IMR-90 (cell line): ENCODE results near the gene ADAMTS12. TPM values are rescaled to one million over a fixed set of nuclear protein-coding genes. Genes with fewer than 3 reads are reported as not detected.

Experiments
- ATAC-seq: fragments of 200-7000 bp; cut with Tn5 transposase; 2 replicates; pipeline ENCODE4 v1.9.1; 2020; ENCODE audit warnings: low read depth, mild to moderate bottlenecking, moderate library complexity
- BruUV-seq: library from RNA; stranded (reverse); fragments of 400-500 nt; replicated peaks from 2 replicates; lab custom pipeline; 2021; lab: Mats Ljungman, UMichigan
- CTCF ChIA-PET: fragments of 300-600 bp; formaldehyde crosslinking; extraction: SDS; loops from one replicate; lab custom pipeline; 2021; ENCODE audit warnings: antibody characterized with exemption; lab: Yijun Ruan, JAX
- POLR2A ChIA-PET: fragments of 300-600 bp; sonication (Branson Sonifier 250); formaldehyde crosslinking; loops from one replicate; lab custom pipeline; 2022; ENCODE audit warnings: antibody characterized with exemption; ENCODE audit not compliant: unreplicated experiment; lab: Charles Lee
- DNase-seq: peaks from one replicate; pipeline ENCODE4 v3.0.0; 2013
- H2AFZ ChIP-seq: replicated peaks from 2 replicates; pipeline ENCODE3; 2013; ENCODE audit warnings: low read length, mild to moderate bottlenecking; ENCODE audit not compliant: poor library complexity
- H2AK5ac ChIP-seq: 2 replicates; pipeline ENCODE4 v1.6.1; 2013; ENCODE audit warnings: low read depth, low read length, inconsistent platforms
- H2AK9ac ChIP-seq: replicated peaks from 2 replicates; pipeline ENCODE3; 2013; ENCODE audit warnings: mild to moderate bottlenecking, low read depth, low read length, moderate library complexity; ENCODE audit not compliant: poor library complexity
- H2BK120ac ChIP-seq: 2 replicates; pipeline ENCODE4 v1.6.1; 2013; ENCODE audit warnings: low read depth, low read length, inconsistent platforms
- H2BK15ac ChIP-seq: 3 replicates; pipeline ENCODE4 v1.6.1; 2013; ENCODE audit warnings: low read depth, low read length, inconsistent platforms
- H2BK20ac ChIP-seq: 2 replicates; pipeline ENCODE4 v1.6.1; 2013; ENCODE audit warnings: low read depth, mild to moderate bottlenecking, inconsistent platforms, low read length, moderate library complexity
- H2BK5ac ChIP-seq: 2 replicates; pipeline ENCODE4 v1.6.1; 2013; ENCODE audit warnings: mild to moderate bottlenecking, low read depth, low read length, inconsistent platforms; ENCODE audit not compliant: poor library complexity, severe bottlenecking
- H3K14ac ChIP-seq: replicated peaks from 2 replicates; pipeline ENCODE4 v1.6.1; 2013; ENCODE audit warnings: low read depth, low read length, inconsistent platforms
- H3K18ac ChIP-seq: 2 replicates; pipeline ENCODE4 v1.6.1; 2013; ENCODE audit warnings: low read depth, low read length, control low read depth
- H3K23ac ChIP-seq: 2 replicates; pipeline ENCODE4 v1.6.1; 2013; ENCODE audit warnings: low read depth, low read length, inconsistent platforms
- H3K27ac ChIP-seq: 2 replicates; pipeline ENCODE4 v1.5.1; 2013; ENCODE audit warnings: mild to moderate bottlenecking, control low read depth, low read length; ENCODE audit not compliant: insufficient read depth
- H3K27me3 ChIP-seq: 2 replicates; pipeline ENCODE4 v1.6.1; 2013; ENCODE audit warnings: low read length; ENCODE audit not compliant: control insufficient read depth, insufficient read depth
- H3K36me3 ChIP-seq: 2 replicates; pipeline ENCODE4 v1.6.1; 2013; ENCODE audit warnings: low read length, mixed read lengths; ENCODE audit not compliant: control insufficient read depth, insufficient read depth
- H3K4ac ChIP-seq: 2 replicates; pipeline ENCODE4 v1.6.1; 2013; ENCODE audit warnings: low read depth, low read length, inconsistent platforms
- H3K4me1 ChIP-seq: 2 replicates; pipeline ENCODE4 v1.6.1; 2013; ENCODE audit warnings: low read length, mixed read lengths; ENCODE audit not compliant: control insufficient read depth, insufficient read depth
- H3K4me2 ChIP-seq: 2 replicates; pipeline ENCODE4 v1.6.1; 2013; ENCODE audit warnings: low read depth, mild to moderate bottlenecking, control low read depth, low read length, moderate library complexity
- H3K4me3 ChIP-seq: 2 replicates; pipeline ENCODE4 v1.5.1; 2013; ENCODE audit warnings: low read depth, mild to moderate bottlenecking, control low read depth, low read length, moderate library complexity; ENCODE audit not compliant: insufficient read depth
- H3K56ac ChIP-seq: 2 replicates; pipeline ENCODE4 v1.6.1; 2013; ENCODE audit warnings: low read length, inconsistent platforms; ENCODE audit not compliant: insufficient read depth; ENCODE audit errors: extremely low read depth
- H3K79me1 ChIP-seq, 2 experiments: 2 replicates each; pipeline ENCODE4 v1.6.1; 2013; ENCODE audit warnings: low read length in 2 of 2, inconsistent platforms in 1 of 2, low read depth in 1 of 2
- H3K9ac ChIP-seq: 2 replicates; pipeline ENCODE4 v1.6.1; 2013; ENCODE audit warnings: low read depth, low read length, control low read depth
- H3K9me1 ChIP-seq: 2 replicates; pipeline ENCODE4 v1.6.1; 2013; ENCODE audit warnings: low read length, inconsistent platforms; ENCODE audit not compliant: insufficient read depth
- H3K9me3 ChIP-seq: 2 replicates; pipeline ENCODE4 v1.6.1; 2013; ENCODE audit warnings: low read length; ENCODE audit not compliant: control insufficient read depth, insufficient read depth
- H4K20me1 ChIP-seq: 2 replicates; pipeline ENCODE4 v1.6.1; 2013; ENCODE audit warnings: low read length, inconsistent platforms; ENCODE audit not compliant: insufficient read depth
- H4K5ac ChIP-seq: 2 replicates; pipeline ENCODE4 v1.6.1; 2013; ENCODE audit warnings: mild to moderate bottlenecking, low read depth, low read length, control low read depth
- H4K8ac ChIP-seq, 2 experiments: 2 replicates each; pipeline ENCODE4 v1.6.1; 2013; ENCODE audit warnings: low read depth in 2 of 2, low read length in 2 of 2, control low read depth in 1 of 2, inconsistent platforms in 1 of 2
- H4K91ac ChIP-seq: 2 replicates; pipeline ENCODE4 v1.6.1; 2013; ENCODE audit warnings: low read depth, low read length, inconsistent platforms; ENCODE audit not compliant: insufficient read depth
- CEBPB ChIP-seq: IDR thresholded peaks from 2 replicates; pipeline ENCODE4 v1.6.1; 2012; ENCODE audit warnings: low read depth, low read length, improper control_type of control experiment
- CHD1 ChIP-seq: IDR thresholded peaks from 2 replicates; pipeline ENCODE4 v1.6.1; 2012; ENCODE audit warnings: low read depth, low read length, improper control_type of control experiment
- ELK1 ChIP-seq: fragments of 150-350 bp; IDR thresholded peaks from 2 replicates; pipeline ENCODE4 v1.6.1; 2016; ENCODE audit warnings: low read depth, mild to moderate bottlenecking, low read length, moderate library complexity, borderline replicate concordance
- FOS ChIP-seq: fragments of 150-350 bp; IDR thresholded peaks from 2 replicates; pipeline ENCODE4 v1.6.1; 2016; ENCODE audit warnings: low read depth, low read length
- MAFK ChIP-seq: IDR thresholded peaks from 2 replicates; pipeline ENCODE4 v1.6.1; 2012; ENCODE audit warnings: low read depth, low read length, improper control_type of control experiment
- MAZ ChIP-seq: IDR thresholded peaks from 2 replicates; pipeline ENCODE4 v1.6.1; 2012; ENCODE audit warnings: low read depth, mild to moderate bottlenecking, low read length, improper control_type of control experiment, moderate library complexity, borderline replicate concordance
- MXI1 ChIP-seq: IDR thresholded peaks from 2 replicates; pipeline ENCODE4 v1.6.1; 2012; ENCODE audit warnings: low read depth, mild to moderate bottlenecking, low read length, moderate library complexity, borderline replicate concordance
- NFE2L2 ChIP-seq: fragments of 150-350 bp; IDR thresholded peaks from 2 replicates; pipeline ENCODE4 v1.6.1; 2016; ENCODE audit warnings: low read depth, mild to moderate bottlenecking, low read length
- POLR2A ChIP-seq: IDR thresholded peaks from 2 replicates; pipeline ENCODE4 v1.6.1; 2012; ENCODE audit warnings: mild to moderate bottlenecking, low read depth, low read length
- RAD21 ChIP-seq: IDR thresholded peaks from 2 replicates; pipeline ENCODE4 v1.6.1; 2012; ENCODE audit warnings: low read length, improper control_type of control experiment
- RCOR1 ChIP-seq: IDR thresholded peaks from 2 replicates; pipeline ENCODE4 v1.6.1; 2012; ENCODE audit warnings: mild to moderate bottlenecking, low read length, improper control_type of control experiment; ENCODE audit not compliant: insufficient replicate concordance
- RFX5 ChIP-seq: IDR thresholded peaks from 2 replicates; pipeline ENCODE4 v1.8.0; 2012; ENCODE audit warnings: low read depth, mild to moderate bottlenecking, low read length, moderate library complexity
- SMC3 ChIP-seq: fragments of 150-350 bp; IDR thresholded peaks from 2 replicates; pipeline ENCODE4 v1.6.1; 2016; ENCODE audit warnings: low read depth, mild to moderate bottlenecking, antibody characterized with exemption, low read length, moderate library complexity
- USF2 ChIP-seq: fragments of 150-350 bp; IDR thresholded peaks from 2 replicates; pipeline ENCODE4 v1.6.1; 2017; ENCODE audit warnings: mild to moderate bottlenecking, antibody characterized with exemption, low read length, low read depth
- whole genome bisulfite sequencing, 2 experiments: methylation state at CpG; one replicate each; pipeline versions ENCODE4 v1.1.5 to v1.1.7; 2013; ENCODE audit warnings: missing lambda C conversion rate in 2 of 2; ENCODE audit not compliant: insufficient read length in 1 of 2; ENCODE audit errors: extremely low coverage in 2 of 2; 5-methylcytosine and 5-hydroxymethylcytosine counted together
- dilution Hi-C: fragments of 300-500 bp; cut with HindIII; formaldehyde crosslinking; loops from one replicate; pipeline ENCODE4 v1.14.3; 2018; ENCODE audit warnings: low sequenced_read_pairs; ENCODE audit not compliant: unreplicated experiment
- in situ Hi-C: fragments of 300-500 bp; cut with MboI; formaldehyde crosslinking; loops from 3 replicates; pipeline ENCODE4 v1.14.3; 2019; ENCODE audit warnings: low sequenced_read_pairs, inconsistent platforms, mixed read lengths
- intact Hi-C: fragments of 100-400 bp; cut with micrococcal nuclease; formaldehyde crosslinking; loops from 2 replicates; pipeline ENCODE4 v1.10.0; 2022
- polyA plus RNA-seq, 3 experiments: library from polyadenylated mRNA; depleted of rRNA; stranded (reverse); fragments of >200 nt; gene quantifications; 2 replicates each; pipeline ENCODE4 v1.2.3, GENCODE V29; 2012; ENCODE audit warnings: low replicate concordance in 1 of 3
- total RNA-seq: library from RNA; depleted of rRNA; stranded (reverse); fragments of >200 nt; gene quantifications from 2 replicates; pipeline ENCODE4 v1.2.3, GENCODE V29; 2012
- TF ChIP-seq, protein P1 (sequence below): conservative IDR thresholded peaks from 2 replicates; pipeline ENCODE4 v1.5.1; 2012; ENCODE audit warnings: mild to moderate bottlenecking, low read depth, low read length, improper control_type of control experiment

Gene ADAMTS12
- total and polyA plus RNA-seq, 2 of the 4 experiments (the other 2 are of a cell fraction), result 27.3 to 51.3 TPM

DNA sequence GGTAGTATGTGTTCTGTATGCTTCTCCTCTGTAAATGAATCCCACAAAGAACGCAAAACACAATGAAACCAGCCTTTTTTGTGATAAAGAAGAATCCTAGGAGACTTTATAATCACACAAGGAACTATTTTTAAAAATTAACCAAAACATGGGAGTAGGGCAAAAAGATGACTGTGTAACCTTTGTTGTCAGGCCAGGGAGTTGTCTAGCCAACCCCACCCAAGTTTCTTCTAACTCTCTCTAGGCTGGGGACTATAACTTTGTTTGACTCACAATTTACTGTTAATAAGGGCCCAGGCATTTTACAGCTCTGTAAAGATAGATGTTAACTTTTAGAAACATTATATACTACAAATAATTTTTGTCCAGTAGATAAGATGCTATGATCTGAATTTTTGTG, 176.1 kb downstream of the ADAMTS12 start:
- TF ChIP-seq MXI1 (no peak), MAFK (no peak), CEBPB (no peak), RFX5 (no peak), MAZ (no peak), ELK1 (no peak), POLR2A (no peak), SMC3 (no peak), FOS (no peak), RCOR1 (no peak), CHD1 (no peak), NFE2L2 (no peak), USF2 (no peak), RAD21 (no peak)
- TF ChIP-seq, protein P1, sequence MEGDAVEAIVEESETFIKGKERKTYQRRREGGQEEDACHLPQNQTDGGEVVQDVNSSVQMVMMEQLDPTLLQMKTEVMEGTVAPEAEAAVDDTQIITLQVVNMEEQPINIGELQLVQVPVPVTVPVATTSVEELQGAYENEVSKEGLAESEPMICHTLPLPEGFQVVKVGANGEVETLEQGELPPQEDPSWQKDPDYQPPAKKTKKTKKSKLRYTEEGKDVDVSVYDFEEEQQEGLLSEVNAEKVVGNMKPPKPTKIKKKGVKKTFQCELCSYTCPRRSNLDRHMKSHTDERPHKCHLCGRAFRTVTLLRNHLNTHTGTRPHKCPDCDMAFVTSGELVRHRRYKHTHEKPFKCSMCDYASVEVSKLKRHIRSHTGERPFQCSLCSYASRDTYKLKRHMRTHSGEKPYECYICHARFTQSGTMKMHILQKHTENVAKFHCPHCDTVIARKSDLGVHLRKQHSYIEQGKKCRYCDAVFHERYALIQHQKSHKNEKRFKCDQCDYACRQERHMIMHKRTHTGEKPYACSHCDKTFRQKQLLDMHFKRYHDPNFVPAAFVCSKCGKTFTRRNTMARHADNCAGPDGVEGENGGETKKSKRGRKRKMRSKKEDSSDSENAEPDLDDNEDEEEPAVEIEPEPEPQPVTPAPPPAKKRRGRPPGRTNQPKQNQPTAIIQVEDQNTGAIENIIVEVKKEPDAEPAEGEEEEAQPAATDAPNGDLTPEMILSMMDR, result no peak
- Histone ChIP-seq H3K23ac (no peak overlapping the region), H3K56ac (no peak overlapping the region), H4K8ac (no peak overlapping the region), H3K36me3 (no peaks in the 10 kb centered on the region), H2AK5ac (no peak overlapping the region), H2AK9ac (no peak overlapping the region), H4K5ac (no peak overlapping the region), H3K4me2 (no peak overlapping the region), H3K9me1 (no peaks in the 10 kb centered on the region), H3K4me3 (no peak overlapping the region), H3K18ac (no peak overlapping the region), H3K27me3 (no peaks in the 10 kb centered on the region), H2BK20ac (no peak overlapping the region), H3K9me3 (no peaks in the 10 kb centered on the region), H3K4ac (no peak overlapping the region), H4K91ac (no peak overlapping the region), H3K14ac (no peak overlapping the region), H2BK120ac (no peak overlapping the region), H3K9ac (no peak overlapping the region), H2BK5ac (no peak overlapping the region), H3K4me1 (no peaks in the 10 kb centered on the region), H3K27ac (no peak overlapping the region), H4K20me1 (no peaks in the 10 kb centered on the region), H3K79me1 (no peaks in the 10 kb centered on the region), H2AFZ (no peak overlapping the region), H2BK15ac (no peak overlapping the region)
- DNase-seq (no peak), ATAC-seq (no peak)
- dilution Hi-C loops, result no loop called here
- no CpG with 5 or more reads among the region's 1 CpG for WGBS, 2 experiments
- intact Hi-C loops, result no loop called here
- CTCF ChIA-PET, result interaction anchor here (1.6 kb wide), 1 partner anchor 28 kb away, joined by 3 read pairs; no protein-coding TSS in a partner anchor
- BruUV-seq, result no TSS peak
- in situ Hi-C loops, result no loop called here
- POLR2A ChIA-PET, result no interaction called here
